GM10266 (cell line): ENCODE data around the gene FRAS1.

ENCODE experiments used
- DNase-seq: peaks from one replicate; pipeline ENCODE4 v3.0.0; 2012; ENCODE audit errors: extremely low spot score
- CTCF ChIP-seq: IDR thresholded peaks from 2 replicates; pipeline ENCODE4 v1.5.1; 2012; ENCODE audit warnings: mild to moderate bottlenecking, low read depth; ENCODE audit not compliant: control insufficient read depth, insufficient read depth; ENCODE audit errors: missing control alignments

The FRAS1 gene

GRCh38 chr4:78588894-78589545 is 531.9 kb downstream of the FRAS1 start:
- no peak for DNase-seq
- no peak for TF ChIP-seq CTCF

- DNase-seq, result no peak
- TF ChIP-seq CTCF, result no peak
These were observed 534.3 kb downstream of the FRAS1 start for GRCh38 chr4:78591404-78591803.

- peak; percentile 27 for TF ChIP-seq CTCF
- no peak for DNase-seq
These were observed 535.1 kb downstream of the FRAS1 start for GRCh38 chr4:78592088-78592783.
